Keratinocyte (primary cell): ENCODE data around the gene EXOC3L2.

Source experiments
- EZH2 ChIP-seq: IDR thresholded peaks from one replicate; pipeline ENCODE4 v1.6.1; 2012; ENCODE audit warnings: inconsistent platforms, mild to moderate bottlenecking, low read length, moderate library complexity
- TF ChIP-seq, protein P1 (sequence below), 3 experiments: IDR thresholded peaks in 1 of 3; conservative IDR thresholded peaks in 1 of 3; optimal IDR thresholded peaks in 1 of 3; 2 replicates in 2 of 3; 3 replicates in 1 of 3; pipeline versions ENCODE3 to v1.5.1; 2011; ENCODE audit warnings: low read length in 3 of 3, mild to moderate bottlenecking in 3 of 3, moderate library complexity in 2 of 3, control low read depth in 1 of 3, inconsistent platforms in 1 of 3; ENCODE audit not compliant: insufficient read depth in 2 of 3; ENCODE audit errors: extremely low read depth in 1 of 3

DNA sequence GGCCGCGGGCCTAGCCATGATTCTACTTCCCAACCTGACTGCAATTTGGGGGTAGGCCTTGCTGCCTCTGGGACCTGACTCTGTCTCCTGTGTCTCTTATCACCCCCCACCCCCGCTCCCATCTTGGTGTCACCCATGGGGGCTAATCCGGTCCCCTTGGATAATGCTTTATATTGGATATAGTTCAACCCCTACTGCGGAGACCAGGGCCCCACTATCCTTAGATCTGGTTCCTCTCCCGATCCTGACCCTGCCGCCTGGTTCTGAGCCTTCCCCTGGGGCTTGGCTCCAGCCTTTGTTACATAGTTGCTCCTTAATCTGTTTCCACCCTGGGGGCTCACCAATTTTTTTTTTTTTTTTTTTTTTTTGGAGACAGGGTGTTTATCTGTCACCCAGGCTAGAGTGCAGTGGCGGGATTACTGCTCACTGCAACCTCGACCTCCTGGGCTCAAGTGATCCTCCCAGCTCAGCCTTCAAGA lies 65.3 kb downstream of the EXOC3L2 start:
- TF ChIP-seq, protein P1, sequence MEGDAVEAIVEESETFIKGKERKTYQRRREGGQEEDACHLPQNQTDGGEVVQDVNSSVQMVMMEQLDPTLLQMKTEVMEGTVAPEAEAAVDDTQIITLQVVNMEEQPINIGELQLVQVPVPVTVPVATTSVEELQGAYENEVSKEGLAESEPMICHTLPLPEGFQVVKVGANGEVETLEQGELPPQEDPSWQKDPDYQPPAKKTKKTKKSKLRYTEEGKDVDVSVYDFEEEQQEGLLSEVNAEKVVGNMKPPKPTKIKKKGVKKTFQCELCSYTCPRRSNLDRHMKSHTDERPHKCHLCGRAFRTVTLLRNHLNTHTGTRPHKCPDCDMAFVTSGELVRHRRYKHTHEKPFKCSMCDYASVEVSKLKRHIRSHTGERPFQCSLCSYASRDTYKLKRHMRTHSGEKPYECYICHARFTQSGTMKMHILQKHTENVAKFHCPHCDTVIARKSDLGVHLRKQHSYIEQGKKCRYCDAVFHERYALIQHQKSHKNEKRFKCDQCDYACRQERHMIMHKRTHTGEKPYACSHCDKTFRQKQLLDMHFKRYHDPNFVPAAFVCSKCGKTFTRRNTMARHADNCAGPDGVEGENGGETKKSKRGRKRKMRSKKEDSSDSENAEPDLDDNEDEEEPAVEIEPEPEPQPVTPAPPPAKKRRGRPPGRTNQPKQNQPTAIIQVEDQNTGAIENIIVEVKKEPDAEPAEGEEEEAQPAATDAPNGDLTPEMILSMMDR (optimal IDR thresholded peaks at IDR 0.05 in 1 of 3, IDR thresholded peaks at IDR 0.05 in 1 of 3, conservative IDR thresholded peaks at IDR 0.05 in 1 of 3; ENCODE audit: extremely low read depth in 1 of 3, insufficient read depth in 2 of 3, low read length in 3 of 3) = no peak
- no peak for TF ChIP-seq EZH2
